CD4-positive, alpha-beta T cell treated with Interleukin-1 beta for 1 hour (primary cell): ENCODE results near the gene IPPK.
"Not testable (repeated sequence)": the region's sequence is repeated elsewhere in the genome, so short reads cannot be mapped to it uniquely, and the experiment has no call there.

Experiments
- DNase-seq, 2 donors: peaks; one replicate each; pipeline ENCODE4 v3.0.0-alpha.2; 2020 to 2022

IPPK gene

DNA sequence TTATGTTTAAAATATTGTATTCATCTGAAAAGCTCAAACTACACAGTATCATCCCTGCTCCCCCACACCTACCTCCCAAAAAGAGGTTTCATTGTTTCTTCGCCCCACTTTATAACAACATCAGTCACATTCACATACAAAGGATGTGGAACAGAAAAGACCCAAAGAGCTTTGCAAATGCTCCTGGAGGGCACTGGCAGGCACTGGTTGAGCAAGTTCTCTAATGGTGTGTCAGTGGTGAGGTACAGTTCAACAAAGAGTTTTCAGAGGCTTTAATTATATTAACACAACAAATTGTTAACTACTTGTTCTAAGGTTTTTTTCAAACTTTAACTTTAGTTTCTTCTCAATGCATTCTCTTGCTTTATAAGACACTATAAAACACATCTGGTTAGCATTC, 80.0 kb downstream of the IPPK start:
- DNase-seq = no peak

DNA sequence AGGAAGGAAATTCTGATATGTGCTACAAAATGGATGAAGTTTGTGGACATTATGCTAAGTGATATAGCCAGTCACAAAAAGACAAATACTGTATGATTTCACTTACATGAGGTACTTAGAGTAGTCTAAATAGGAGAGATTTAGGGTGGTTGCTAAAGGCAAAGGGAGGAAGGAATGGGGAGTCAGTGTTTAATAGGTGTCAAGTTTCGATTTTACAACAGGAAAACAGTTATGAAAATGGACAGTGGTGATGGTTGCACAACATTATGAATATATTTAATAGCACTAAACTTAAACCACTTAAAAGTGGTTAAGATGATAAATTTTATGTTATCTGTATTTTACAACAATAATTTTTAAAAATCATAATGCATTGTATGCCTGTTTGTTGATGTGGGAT, 93.8 kb downstream of the IPPK start:
- DNase-seq = no peak

GRCh38 chr9:92573612-92574011, 96.3 kb downstream of the IPPK start:
- not testable (repeated sequence) for DNase-seq

DNA sequence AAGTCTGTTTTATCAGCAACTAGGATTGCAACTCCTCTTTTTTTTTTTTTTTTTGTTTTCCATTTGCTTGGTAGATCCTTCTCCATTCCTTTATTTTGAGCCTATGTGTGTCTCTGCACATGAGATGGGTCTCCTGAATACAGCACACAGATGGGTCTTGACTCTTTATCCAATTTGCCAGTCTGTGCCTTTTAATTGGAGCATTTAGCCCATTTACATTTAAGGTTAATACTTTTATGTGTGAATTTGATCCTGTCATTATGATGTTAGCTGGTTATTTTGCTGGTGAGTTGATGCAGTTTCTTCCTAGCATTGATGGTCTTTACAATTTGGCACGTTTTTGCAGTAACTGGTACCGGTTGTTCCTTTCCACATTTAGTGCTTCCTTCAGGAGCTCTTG, 98.1 kb downstream of the IPPK start:
- DNase-seq = not testable (repeated sequence)

GRCh38 chr9:92564982-92565381, 104.9 kb downstream of the IPPK start:
- no peak for DNase-seq

DNA sequence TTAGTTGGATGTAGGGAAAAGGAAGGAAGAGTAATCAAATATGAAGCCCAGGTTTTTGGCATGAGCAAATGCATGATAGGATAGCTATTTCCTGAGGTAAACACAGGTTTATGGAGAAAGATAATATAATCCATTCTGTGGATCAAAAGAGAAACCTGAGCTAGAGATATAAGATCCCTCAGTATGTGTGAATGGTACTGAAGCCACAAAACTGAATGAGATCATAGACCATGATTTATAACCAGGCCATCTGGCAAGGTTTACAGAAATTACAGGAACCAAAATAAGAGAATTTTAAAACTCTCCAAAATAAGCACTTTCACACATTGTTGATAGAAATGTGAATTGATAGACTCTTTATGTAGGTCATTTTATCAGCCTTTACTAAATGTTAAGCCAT, 105.4 kb downstream of the IPPK start:
- no peak for DNase-seq
